IPS-18a (cell line): Measurements from ENCODE around the gene TTBK2.

Source experiments
- H3K27ac ChIP-seq: one replicate; pipeline ENCODE4 v1.5.1; 2013; ENCODE audit warnings: low read length
- H3K27me3 ChIP-seq: one replicate; pipeline ENCODE4 v1.6.1; 2013; ENCODE audit warnings: mild to moderate bottlenecking, low read length; ENCODE audit not compliant: control insufficient read depth, insufficient read depth
- H3K36me3 ChIP-seq: one replicate; pipeline ENCODE4 v1.6.1; 2013; ENCODE audit warnings: low read depth, low read length; ENCODE audit not compliant: control insufficient read depth
- H3K4me1 ChIP-seq: one replicate; pipeline ENCODE4 v1.6.1; 2013; ENCODE audit warnings: low read depth, low read length; ENCODE audit not compliant: control insufficient read depth
- H3K4me3 ChIP-seq: one replicate; pipeline ENCODE4 v1.5.1; 2013; ENCODE audit warnings: low read length
- H3K9ac ChIP-seq: one replicate; pipeline ENCODE4 v1.6.1; 2013; ENCODE audit warnings: mild to moderate bottlenecking, low read length, moderate library complexity
- H3K9me3 ChIP-seq: one replicate; pipeline ENCODE4 v1.6.1; 2013; ENCODE audit warnings: low read depth, low read length; ENCODE audit not compliant: control insufficient read depth

TTBK2 gene

GRCh38 chr15:42811433-42811832, 109.1 kb downstream of the TTBK2 start:
- Histone ChIP-seq H3K27ac (no peak overlapping the region), H3K36me3 (peaks cover 3% of the 10 kb centered on the region), H3K9me3 (no peaks in the 10 kb centered on the region), H3K9ac (no peak overlapping the region), H3K4me3 (no peak overlapping the region), H3K4me1 (no peaks in the 10 kb centered on the region), H3K27me3 (no peaks in the 10 kb centered on the region)

GRCh38 chr15:42808913-42809312, 111.7 kb downstream of the TTBK2 start:
- Histone ChIP-seq H3K4me1 (no peaks in the 10 kb centered on the region), H3K4me3 (no peak overlapping the region), H3K9ac (no peak overlapping the region), H3K36me3 (peaks cover 3% of the 10 kb centered on the region), H3K27ac (no peak overlapping the region), H3K27me3 (no peaks in the 10 kb centered on the region), H3K9me3 (no peaks in the 10 kb centered on the region)

- no peak overlapping the region for H3K4me3 ChIP-seq
- no peak overlapping the region for H3K27ac ChIP-seq
- H3K9me3 ChIP-seq, result no peaks in the 10 kb centered on the region
- no peaks in the 10 kb centered on the region for H3K27me3 ChIP-seq
- no peaks in the 10 kb centered on the region for H3K36me3 ChIP-seq
- no peak overlapping the region for H3K9ac ChIP-seq
- no peaks in the 10 kb centered on the region for H3K4me1 ChIP-seq
Observed at GRCh38 chr15:42805266-42805665, 115.3 kb downstream of the TTBK2 start.

- Histone ChIP-seq H3K36me3 (no peaks in the 10 kb centered on the region), H3K27me3 (no peaks in the 10 kb centered on the region), H3K4me3 (no peak overlapping the region), H3K27ac (no peak overlapping the region), H3K4me1 (no peaks in the 10 kb centered on the region), H3K9ac (no peak overlapping the region), H3K9me3 (no peaks in the 10 kb centered on the region)
Observed at GRCh38 chr15:42804739-42805138, 115.8 kb downstream of the TTBK2 start.

- Histone ChIP-seq H3K27ac (no peak overlapping the region), H3K36me3 (no peaks in the 10 kb centered on the region), H3K4me1 (no peaks in the 10 kb centered on the region), H3K27me3 (no peaks in the 10 kb centered on the region), H3K4me3 (no peak overlapping the region), H3K9me3 (no peaks in the 10 kb centered on the region), H3K9ac (no peak overlapping the region)
Observed at GRCh38 chr15:42803436-42803835, 117.1 kb downstream of the TTBK2 start.

- H3K4me3 ChIP-seq, result no peak overlapping the region
- H3K9me3 ChIP-seq, result no peaks in the 10 kb centered on the region
- H3K4me1 ChIP-seq, result peaks cover 2% of the 10 kb centered on the region
- H3K9ac ChIP-seq, result no peak overlapping the region
- no peaks in the 10 kb centered on the region for H3K27me3 ChIP-seq
- H3K36me3 ChIP-seq, result no peaks in the 10 kb centered on the region
- no peak overlapping the region for H3K27ac ChIP-seq
Observed at GRCh38 chr15:42802168-42802567, 118.4 kb downstream of the TTBK2 start.

GRCh38 chr15:42800731-42801474, 119.7 kb downstream of the TTBK2 start:
- Histone ChIP-seq H3K9ac (no peak overlapping the region), H3K4me3 (no peak overlapping the region), H3K27ac (no peak overlapping the region), H3K9me3 (no peaks in the 10 kb centered on the region), H3K36me3 (no peaks in the 10 kb centered on the region), H3K4me1 (peaks cover 3% of the 10 kb centered on the region), H3K27me3 (no peaks in the 10 kb centered on the region)

- Histone ChIP-seq H3K4me1 (peaks cover 3% of the 10 kb centered on the region), H3K27ac (no peak overlapping the region), H3K9ac (no peak overlapping the region), H3K4me3 (no peak overlapping the region), H3K27me3 (no peaks in the 10 kb centered on the region), H3K9me3 (no peaks in the 10 kb centered on the region), H3K36me3 (no peaks in the 10 kb centered on the region)
Observed at GRCh38 chr15:42798802-42799201, 121.8 kb downstream of the TTBK2 start.

- peaks cover 3% of the 10 kb centered on the region for H3K4me1 ChIP-seq
- no peaks in the 10 kb centered on the region for H3K36me3 ChIP-seq
- no peaks in the 10 kb centered on the region for H3K9me3 ChIP-seq
- H3K27ac ChIP-seq, result no peak overlapping the region
- H3K4me3 ChIP-seq, result no peak overlapping the region
- H3K9ac ChIP-seq, result no peak overlapping the region
- no peaks in the 10 kb centered on the region for H3K27me3 ChIP-seq
Observed at GRCh38 chr15:42796955-42797782, 123.4 kb downstream of the TTBK2 start.

- no peak overlapping the region for H3K9ac ChIP-seq
Observed at GRCh38 chr15:42788725-42789124, 131.9 kb downstream of the TTBK2 start.

GRCh38 chr15:42786978-42787377, 133.6 kb downstream of the TTBK2 start:
- Histone ChIP-seq H3K36me3 (no peaks in the 10 kb centered on the region), H3K4me1 (no peaks in the 10 kb centered on the region), H3K9ac (no peak overlapping the region), H3K27ac (no peak overlapping the region), H3K9me3 (no peaks in the 10 kb centered on the region), H3K4me3 (no peak overlapping the region), H3K27me3 (no peaks in the 10 kb centered on the region)

More at GRCh38 chr15:42788725-42789124, 131.9 kb downstream of the TTBK2 start:
- no peaks in the 10 kb centered on the region for H3K9me3 ChIP-seq
- no peaks in the 10 kb centered on the region for H3K27me3 ChIP-seq
- H3K36me3 ChIP-seq, result no peaks in the 10 kb centered on the region
- no peak overlapping the region for H3K27ac ChIP-seq
- no peaks in the 10 kb centered on the region for H3K4me1 ChIP-seq
- no peak overlapping the region for H3K4me3 ChIP-seq
